K562 (cell line): Measurements from ENCODE around the gene PLS1.

Experiments used
- HDGF ChIP-seq: fragments of 450-650 bp; IDR thresholded peaks from 2 replicates; pipeline ENCODE4 v1.6.1; 2016
- LARP7 ChIP-seq: fragments of 450-650 bp; IDR thresholded peaks from 2 replicates; pipeline ENCODE4 v1.6.1; 2016
- NFXL1 ChIP-seq: fragments of 450-650 bp; formaldehyde crosslinking; IDR thresholded peaks from 2 replicates; pipeline ENCODE4 v1.4.0; 2021; ENCODE audit warnings: mild to moderate bottlenecking
- ZNF274 ChIP-seq: IDR thresholded peaks from 2 replicates; pipeline ENCODE4 v1.6.1; 2011; ENCODE audit warnings: low read depth, mild to moderate bottlenecking, low read length, moderate library complexity, borderline replicate concordance
- TF ChIP-seq, protein P1 (sequence below), 3 experiments: IDR thresholded peaks in 2 of 3; conservative IDR thresholded peaks in 1 of 3; 2 replicates each; pipeline ENCODE4 v1.5.1; 2011 to 2012; ENCODE audit warnings: low read length in 3 of 3, mild to moderate bottlenecking in 3 of 3, control low read depth in 2 of 3, improper control_type of control experiment in 1 of 3, inconsistent platforms in 1 of 3, low read depth in 1 of 3, mixed read lengths in 1 of 3, moderate library complexity in 1 of 3; ENCODE audit not compliant: insufficient read depth in 2 of 3

DNA sequence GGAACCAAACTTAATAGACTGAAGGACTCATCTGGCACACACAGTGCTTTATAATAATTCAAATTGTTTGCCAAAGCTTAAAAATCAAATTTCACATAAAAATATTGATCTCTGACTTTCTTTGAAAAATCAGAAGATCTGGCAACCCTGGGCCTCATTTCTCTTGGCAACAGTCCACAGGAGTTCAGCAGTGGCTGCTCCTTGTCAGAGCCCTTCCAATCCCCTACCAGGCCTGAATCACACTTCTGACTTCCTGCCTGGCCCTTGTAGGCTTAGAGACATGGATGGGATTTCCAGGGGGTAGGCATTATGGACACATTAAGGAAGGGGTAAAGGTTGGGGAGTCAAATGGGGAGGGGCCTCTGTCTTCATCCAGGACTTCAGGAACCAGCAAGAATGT is 55.5 kb downstream of the PLS1 start:
- TF ChIP-seq LARP7, result no peak
- no peak for TF ChIP-seq ZNF274
- TF ChIP-seq, protein P1, sequence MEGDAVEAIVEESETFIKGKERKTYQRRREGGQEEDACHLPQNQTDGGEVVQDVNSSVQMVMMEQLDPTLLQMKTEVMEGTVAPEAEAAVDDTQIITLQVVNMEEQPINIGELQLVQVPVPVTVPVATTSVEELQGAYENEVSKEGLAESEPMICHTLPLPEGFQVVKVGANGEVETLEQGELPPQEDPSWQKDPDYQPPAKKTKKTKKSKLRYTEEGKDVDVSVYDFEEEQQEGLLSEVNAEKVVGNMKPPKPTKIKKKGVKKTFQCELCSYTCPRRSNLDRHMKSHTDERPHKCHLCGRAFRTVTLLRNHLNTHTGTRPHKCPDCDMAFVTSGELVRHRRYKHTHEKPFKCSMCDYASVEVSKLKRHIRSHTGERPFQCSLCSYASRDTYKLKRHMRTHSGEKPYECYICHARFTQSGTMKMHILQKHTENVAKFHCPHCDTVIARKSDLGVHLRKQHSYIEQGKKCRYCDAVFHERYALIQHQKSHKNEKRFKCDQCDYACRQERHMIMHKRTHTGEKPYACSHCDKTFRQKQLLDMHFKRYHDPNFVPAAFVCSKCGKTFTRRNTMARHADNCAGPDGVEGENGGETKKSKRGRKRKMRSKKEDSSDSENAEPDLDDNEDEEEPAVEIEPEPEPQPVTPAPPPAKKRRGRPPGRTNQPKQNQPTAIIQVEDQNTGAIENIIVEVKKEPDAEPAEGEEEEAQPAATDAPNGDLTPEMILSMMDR (IDR thresholded peaks at IDR 0.05 in 2 of 3, conservative IDR thresholded peaks at IDR 0.05 in 1 of 3; ENCODE audit: insufficient read depth in 2 of 3, low read depth in 1 of 3, low read length in 3 of 3), result no peak
- TF ChIP-seq HDGF, result no peak
- no peak for TF ChIP-seq NFXL1
